GM13976 (cell line): ENCODE results near the gene NUCKS1.

ENCODE experiments used
- DNase-seq: peaks from one replicate; pipeline ENCODE4 v3.0.0; 2012; ENCODE audit warnings: low spot score
- CTCF ChIP-seq: IDR thresholded peaks from 2 replicates; pipeline ENCODE4 v1.5.1; 2012; ENCODE audit warnings: borderline replicate concordance, mild to moderate bottlenecking; ENCODE audit not compliant: insufficient read depth; ENCODE audit errors: extremely low read depth, missing control alignments, control extremely low read depth
- in situ Hi-C: fragments of 300-500 bp; cut with MboI; formaldehyde crosslinking; loops from one replicate; pipeline ENCODE4 v1.12.0; 2022; ENCODE audit warnings: low sequenced_read_pairs, mixed read lengths, inconsistent platforms; ENCODE audit not compliant: unreplicated experiment

NUCKS1 gene

GRCh38 chr1:205668951-205669340 is 81.0 kb downstream of the NUCKS1 start:
- in situ Hi-C loops = no loop called here
- peak; percentile 19 for TF ChIP-seq CTCF
- peak; percentile 82 for DNase-seq

GRCh38 chr1:205667909-205668643 is 81.9 kb downstream of the NUCKS1 start:
- DNase-seq = peak; percentile 7
- in situ Hi-C loops = no loop called here
- no peak for TF ChIP-seq CTCF

GRCh38 chr1:205666372-205667166 is 83.4 kb downstream of the NUCKS1 start:
- in situ Hi-C loops = no loop called here
- no peak for TF ChIP-seq CTCF
- no peak for DNase-seq

GRCh38 chr1:205665201-205666045 is 84.6 kb downstream of the NUCKS1 start:
- no peak for TF ChIP-seq CTCF
- in situ Hi-C loops = no loop called here
- no peak for DNase-seq

- DNase-seq = no peak
- no peak for TF ChIP-seq CTCF
- in situ Hi-C loops = no loop called here
These were observed 85.5 kb downstream of the NUCKS1 start for GRCh38 chr1:205664399-205665017.
